Measurements from ENCODE around the gene ISOC2.

DNA sequence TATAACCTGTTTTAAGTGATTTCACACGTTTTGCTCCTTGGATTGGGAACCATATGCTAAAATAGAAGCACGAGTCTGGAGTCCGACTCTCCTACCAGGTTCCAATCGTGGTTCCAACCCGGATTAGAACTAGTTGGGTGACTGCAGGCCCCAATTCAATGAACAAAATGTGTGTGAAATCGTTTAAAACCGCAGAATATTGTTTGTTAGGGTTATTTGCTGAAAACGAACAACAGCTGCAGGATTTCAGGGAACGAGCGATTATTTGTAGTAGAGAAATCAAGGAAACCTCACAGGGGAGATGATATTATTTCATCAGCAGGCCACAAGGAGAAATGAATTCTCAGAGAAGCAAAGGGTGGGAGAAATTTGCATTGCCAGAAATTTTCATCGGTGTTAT is 43.5 kb upstream of the ISOC2 start:
- TF ChIP-seq, protein P1, sequence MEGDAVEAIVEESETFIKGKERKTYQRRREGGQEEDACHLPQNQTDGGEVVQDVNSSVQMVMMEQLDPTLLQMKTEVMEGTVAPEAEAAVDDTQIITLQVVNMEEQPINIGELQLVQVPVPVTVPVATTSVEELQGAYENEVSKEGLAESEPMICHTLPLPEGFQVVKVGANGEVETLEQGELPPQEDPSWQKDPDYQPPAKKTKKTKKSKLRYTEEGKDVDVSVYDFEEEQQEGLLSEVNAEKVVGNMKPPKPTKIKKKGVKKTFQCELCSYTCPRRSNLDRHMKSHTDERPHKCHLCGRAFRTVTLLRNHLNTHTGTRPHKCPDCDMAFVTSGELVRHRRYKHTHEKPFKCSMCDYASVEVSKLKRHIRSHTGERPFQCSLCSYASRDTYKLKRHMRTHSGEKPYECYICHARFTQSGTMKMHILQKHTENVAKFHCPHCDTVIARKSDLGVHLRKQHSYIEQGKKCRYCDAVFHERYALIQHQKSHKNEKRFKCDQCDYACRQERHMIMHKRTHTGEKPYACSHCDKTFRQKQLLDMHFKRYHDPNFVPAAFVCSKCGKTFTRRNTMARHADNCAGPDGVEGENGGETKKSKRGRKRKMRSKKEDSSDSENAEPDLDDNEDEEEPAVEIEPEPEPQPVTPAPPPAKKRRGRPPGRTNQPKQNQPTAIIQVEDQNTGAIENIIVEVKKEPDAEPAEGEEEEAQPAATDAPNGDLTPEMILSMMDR (conservative IDR thresholded peaks at IDR 0.05; ENCODE audit: low read length) = no peak
- no peak for TF ChIP-seq EZH2phosphoT487 (IDR thresholded peaks at IDR 0.05; ENCODE audit: borderline replicate concordance)
